Skin of body (tissue), 2 donors: Measurements from ENCODE around the gene FBN1. TPM values are rescaled to one million over a fixed set of nuclear protein-coding genes. Genes with fewer than 3 reads are reported as not detected.

ENCODE experiments used
- DNase-seq: peaks from one replicate; lab custom pipeline; 2025; lab: John Stamatoyannopoulos, UW
- total RNA-seq: library from RNA; depleted of rRNA; stranded (reverse); fragments of >200 nt; gene quantifications from one replicate; pipeline ENCODE4 v1.2.3, GENCODE V29; 2014

FBN1 gene
- total RNA-seq, 1 donor from 2014 or later = 480 TPM

GRCh38 chr15:48373821-48374451, 271.6 kb downstream of the FBN1 start:
- DNase-seq = no peak

- DNase-seq = no peak
These were observed 273.5 kb downstream of the FBN1 start for GRCh38 chr15:48371961-48372360.

- DNase-seq = no peak
These were observed 274.0 kb downstream of the FBN1 start for GRCh38 chr15:48371550-48371949.

- no peak for DNase-seq
These were observed 275.0 kb downstream of the FBN1 start for GRCh38 chr15:48370460-48370859.

GRCh38 chr15:48367483-48367882, 278.0 kb downstream of the FBN1 start:
- DNase-seq = no peak

GRCh38 chr15:48366584-48367312, 278.8 kb downstream of the FBN1 start:
- DNase-seq = no peak

GRCh38 chr15:48365575-48365974, 279.9 kb downstream of the FBN1 start:
- DNase-seq = no peak

GRCh38 chr15:48363474-48363873, 282.0 kb downstream of the FBN1 start:
- no peak for DNase-seq

GRCh38 chr15:48361685-48362084, 283.8 kb downstream of the FBN1 start:
- DNase-seq = no peak

- DNase-seq = no peak
These were observed 284.7 kb downstream of the FBN1 start for GRCh38 chr15:48360841-48361240.

Other genes with a start within 250 kb of the FBN1 start
- gene CEP152, start 165.4 kb upstream of the FBN1 start, total RNA-seq = 9.7 TPM
- 111 TPM for gene EID1, start 232.4 kb upstream of the FBN1 start, total RNA-seq